CD4-positive, CD25-positive, alpha-beta regulatory T cell (primary cell): ENCODE data around the gene RDH5. TPM values are rescaled to one million over a fixed set of nuclear protein-coding genes. Genes with fewer than 3 reads are reported as not detected.

Source experiments
- ATAC-seq, 2 donors: fragments of 150-1000 bp; cut with Tn5 transposase; one replicate each; pipeline ENCODE4 v1.10.0; 2021; ENCODE audit warnings: low read depth in 2 of 2, moderate number of reproducible peaks in 2 of 2, moderate library complexity in 1 of 2
- DNase-seq, 3 donors: peaks; one replicate each; pipeline versions ENCODE4 v3.0.0 to v3.0.0-alpha.2; 2012 to 2022; ENCODE audit warnings: mixed read lengths in 1 of 3
- H3K27ac ChIP-seq: one replicate; pipeline ENCODE4 v1.7.0; 2013; ENCODE audit warnings: mild to moderate bottlenecking, low read length; ENCODE audit not compliant: insufficient read depth, poor library complexity, severe bottlenecking
- H3K27me3 ChIP-seq: one replicate; pipeline ENCODE4 v1.7.0; 2013; ENCODE audit warnings: low read length; ENCODE audit not compliant: control insufficient read depth, insufficient read depth
- H3K36me3 ChIP-seq: one replicate; pipeline ENCODE4 v1.7.0; 2013; ENCODE audit warnings: mild to moderate bottlenecking, low read length, moderate library complexity; ENCODE audit not compliant: control insufficient read depth, insufficient read depth
- H3K4me1 ChIP-seq: 2 replicates; pipeline ENCODE4 v1.7.0; 2013; ENCODE audit warnings: mild to moderate bottlenecking, low read length; ENCODE audit not compliant: insufficient read depth, control insufficient read depth, poor library complexity, severe bottlenecking
- H3K4me3 ChIP-seq: one replicate; pipeline ENCODE4 v1.7.0; 2013; ENCODE audit warnings: low read depth, mild to moderate bottlenecking, low read length, moderate library complexity
- H3K9me3 ChIP-seq, 2 experiments: 1 replicate in 1 of 2; 2 replicates in 1 of 2; pipeline ENCODE4 v1.7.0; 2013; ENCODE audit warnings: low read length in 2 of 2, mild to moderate bottlenecking in 1 of 2, moderate library complexity in 1 of 2; ENCODE audit not compliant: control insufficient read depth in 2 of 2
- H3K27ac Mint-ChIP-seq, 3 donors: one replicate each; pipeline ENCODE4 v1.8.0; 2020 to 2022; ENCODE audit warnings: mild to moderate bottlenecking in 3 of 3, mixed read lengths in 3 of 3, moderate library complexity in 2 of 3
- H3K27me3 Mint-ChIP-seq: one replicate; pipeline ENCODE4 v1.8.0; 2022; ENCODE audit warnings: mild to moderate bottlenecking, mixed read lengths
- H3K36me3 Mint-ChIP-seq: one replicate; pipeline ENCODE4 v1.8.0; 2020; ENCODE audit warnings: mixed read lengths
- H3K4me1 Mint-ChIP-seq, 4 donors: one replicate each; pipeline ENCODE4 v1.8.0; 2020 to 2022; ENCODE audit warnings: mixed read lengths in 4 of 4, mild to moderate bottlenecking in 1 of 4
- H3K4me3 Mint-ChIP-seq, 4 donors: one replicate each; pipeline ENCODE4 v1.8.0; 2020 to 2022; ENCODE audit warnings: mild to moderate bottlenecking in 4 of 4, mixed read lengths in 4 of 4, moderate library complexity in 3 of 4
- H3K9me3 Mint-ChIP-seq, 7 donors: one replicate each; pipeline ENCODE4 v1.8.0; 2020 to 2022; ENCODE audit warnings: mixed read lengths in 7 of 7, mild to moderate bottlenecking in 3 of 7, moderate library complexity in 2 of 7
- polyA plus RNA-seq, 4 donors: library from polyadenylated mRNA; unstranded; fragments of 300-500 nt; fragmentation: Illumina TruSeq; gene quantifications; one replicate each; pipeline ENCODE4 v1.2.3, GENCODE V29; 2021
- total RNA-seq: library from RNA; stranded (reverse); gene quantifications from one replicate; pipeline ENCODE4 v1.2.3, GENCODE V29; 2022

Gene RDH5
- total and polyA plus RNA-seq, 5 donors from 2014 or later = 0.94 to 10.1 (median 1.5) TPM

DNA sequence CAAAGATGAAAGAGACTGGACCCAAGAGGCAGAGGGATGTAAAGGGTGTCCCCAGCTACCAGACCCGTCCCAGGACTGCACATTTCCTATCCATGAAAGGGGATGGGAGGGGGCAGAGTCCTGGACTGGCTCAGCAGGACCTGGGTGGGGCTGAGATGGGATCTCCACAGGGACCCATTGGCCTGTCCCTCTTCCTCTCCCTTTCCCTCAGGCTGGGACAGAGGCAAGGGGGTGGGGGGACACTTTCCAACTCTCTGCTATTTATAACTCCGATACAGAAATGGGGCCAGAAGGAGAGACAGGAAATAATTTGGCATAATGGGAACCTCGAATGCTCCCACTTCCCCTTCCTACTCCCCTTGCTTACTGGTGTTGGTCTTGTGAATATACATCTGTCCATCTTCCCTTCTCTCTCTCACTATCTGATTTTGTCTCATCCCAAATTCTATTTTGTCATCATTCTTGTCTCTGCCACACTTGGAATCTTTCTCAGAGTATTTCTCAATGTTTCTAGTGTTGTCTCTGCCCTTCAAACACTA lies 11.4 kb upstream of the RDH5 start:
- peaks cover 14% of the 10 kb centered on the region for H3K27me3 ChIP-seq
- peak overlapping the region; percentile 69 for H3K4me3 ChIP-seq
- Mint-ChIP-seq H3K27me3 (peaks cover 62% of the 10 kb centered on the region), H3K4me3 (peak overlapping the region; percentile 77 to 93 (median 88)), H3K9me3 (peaks cover 0 to 3% (median 0%) of the 10 kb centered on the region in 7 donors), H3K4me1 (peaks cover 0 to 20% (median 10%) of the 10 kb centered on the region in 4 donors), H3K27ac (peak overlapping the region in 1 of 3 donors; percentile 85), H3K36me3 (no peaks in the 10 kb centered on the region)
- H3K4me1 ChIP-seq = peaks cover 19% of the 10 kb centered on the region
- DNase-seq (no peak), ATAC-seq (no peak)
- H3K36me3 ChIP-seq = no peaks in the 10 kb centered on the region
- H3K9me3 ChIP-seq = no peaks in the 10 kb centered on the region
- H3K27ac ChIP-seq = no peak overlapping the region

DNA sequence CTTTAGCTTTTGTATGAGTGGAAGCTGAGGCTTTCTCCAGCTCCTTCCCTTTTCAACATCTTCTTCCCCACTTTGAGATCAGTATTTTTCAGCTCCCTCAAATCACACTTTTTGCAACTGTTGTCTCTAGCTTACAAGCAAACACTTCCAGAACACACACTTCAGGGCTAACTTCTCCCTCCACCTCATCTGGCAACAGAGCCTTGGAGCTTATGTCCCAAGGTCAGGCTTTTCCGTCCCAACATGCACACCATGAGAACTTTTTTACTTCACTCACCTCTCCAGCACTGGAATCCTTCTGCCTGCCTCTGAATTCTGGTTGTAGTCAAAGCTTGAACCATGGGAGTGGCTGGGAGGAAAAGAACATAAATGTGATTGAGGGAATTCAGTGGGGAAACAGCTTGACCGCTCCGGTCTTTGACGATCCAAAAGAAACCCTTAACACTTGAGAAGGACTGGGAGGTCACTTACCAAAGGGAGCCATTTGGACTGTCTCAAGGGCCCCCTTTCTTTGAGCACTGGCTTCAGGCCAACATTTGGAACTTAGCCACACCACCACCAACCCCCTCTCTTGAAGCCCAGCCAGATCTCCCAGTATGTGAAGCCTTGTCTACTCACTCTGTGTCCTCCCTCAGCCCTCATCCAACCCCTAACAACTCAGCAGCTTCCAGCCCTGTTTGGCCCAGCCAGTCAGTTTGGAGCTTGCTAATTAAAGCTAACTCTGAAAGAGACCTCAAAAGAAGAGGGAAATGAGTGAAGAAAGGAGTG lies 8.2 kb upstream of the RDH5 start:
- no peak for ATAC-seq
- H3K27ac ChIP-seq = no peak overlapping the region
- H3K4me1 ChIP-seq = peaks cover 37% of the 10 kb centered on the region
- no peaks in the 10 kb centered on the region for H3K36me3 ChIP-seq
- DNase-seq = no peak
- peaks cover 0 to 3% (median 0%) of the 10 kb centered on the region in 7 donors for H3K9me3 Mint-ChIP-seq
- no peaks in the 10 kb centered on the region for H3K9me3 ChIP-seq
- peak overlapping the region in 2 of 4 donors; percentile 23 to 40 for H3K4me3 Mint-ChIP-seq
- peaks cover 9% of the 10 kb centered on the region for H3K27me3 ChIP-seq
- peaks cover 8 to 35% (median 21%) of the 10 kb centered on the region in 4 donors for H3K4me1 Mint-ChIP-seq
- peak overlapping the region in 2 of 3 donors; percentile 64 to 72 for H3K27ac Mint-ChIP-seq
- H3K36me3 Mint-ChIP-seq = peaks cover 4% of the 10 kb centered on the region
- no peak overlapping the region for H3K4me3 ChIP-seq
- H3K27me3 Mint-ChIP-seq = peaks cover 41% of the 10 kb centered on the region

DNA sequence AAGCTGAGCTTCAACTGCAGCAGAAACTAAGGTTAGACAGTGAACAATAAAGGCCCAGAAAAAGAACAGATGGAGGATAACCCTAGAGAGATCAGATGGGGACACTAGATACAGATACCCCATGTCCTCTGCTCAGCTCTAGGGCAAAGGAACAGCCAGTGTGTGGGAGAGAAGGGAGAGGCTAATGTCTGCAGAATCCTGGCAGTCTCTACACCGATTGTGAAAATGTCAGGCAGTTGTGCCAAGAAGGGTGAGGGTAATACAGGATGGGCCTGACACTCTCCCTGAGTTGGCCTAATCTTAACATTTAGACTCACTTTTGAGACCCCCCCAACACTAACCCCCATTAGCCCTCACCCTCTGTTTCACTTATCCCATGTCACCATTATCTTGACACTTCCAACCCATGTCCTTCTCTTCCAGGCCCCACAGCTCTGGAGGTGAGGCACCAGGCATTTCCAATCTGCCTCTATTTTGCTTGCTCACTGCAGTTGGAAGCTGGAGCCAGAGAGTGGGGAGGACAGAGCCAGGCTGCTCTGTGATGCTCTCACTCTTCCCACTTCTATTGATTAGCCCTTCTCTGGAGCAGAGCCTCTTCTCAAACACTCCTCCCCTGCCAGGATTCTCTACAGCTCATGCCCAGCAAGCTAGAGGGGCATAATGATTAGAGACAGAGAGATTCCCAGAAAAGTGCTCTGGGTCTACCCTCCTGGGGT lies 7.3 kb upstream of the RDH5 start:
- peak overlapping the region in 1 of 4 donors; percentile 86 for H3K4me3 Mint-ChIP-seq
- peaks cover 8 to 40% (median 28%) of the 10 kb centered on the region in 4 donors for H3K4me1 Mint-ChIP-seq
- Histone ChIP-seq H3K27me3 (peaks cover 7% of the 10 kb centered on the region), H3K4me3 (no peak overlapping the region), H3K9me3 (no peaks in the 10 kb centered on the region), H3K27ac (no peak overlapping the region), H3K36me3 (no peaks in the 10 kb centered on the region), H3K4me1 (peaks cover 39% of the 10 kb centered on the region)
- peaks cover 0 to 3% (median 0%) of the 10 kb centered on the region in 7 donors for H3K9me3 Mint-ChIP-seq
- H3K36me3 Mint-ChIP-seq = peaks cover 4% of the 10 kb centered on the region
- DNase-seq (no peak), ATAC-seq (no peak)
- peaks cover 35% of the 10 kb centered on the region for H3K27me3 Mint-ChIP-seq
- H3K27ac Mint-ChIP-seq = no peak overlapping the region

DNA sequence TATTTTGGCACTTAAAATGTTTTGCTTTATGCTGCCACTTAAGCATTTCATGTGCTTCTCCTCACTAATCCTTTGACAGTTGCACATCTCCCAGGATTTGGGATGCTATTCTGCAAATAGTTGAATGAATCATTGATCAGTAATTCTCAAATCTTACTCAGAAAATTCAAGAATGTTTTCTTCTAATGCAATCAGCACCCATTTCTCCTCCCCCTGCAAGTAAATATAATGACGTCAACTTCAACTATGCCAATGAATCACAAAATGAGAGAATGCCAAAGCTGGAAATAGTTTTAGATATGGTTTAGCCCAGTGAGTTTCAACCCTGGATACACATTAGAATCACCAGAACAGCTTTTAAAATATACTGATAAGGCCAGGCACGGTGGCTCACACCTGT lies 6.5 kb upstream of the RDH5 start:
- DNase-seq (no peak), ATAC-seq (no peak)
- Histone ChIP-seq H3K27ac (no peak overlapping the region), H3K4me3 (no peak overlapping the region), H3K4me1 (peaks cover 39% of the 10 kb centered on the region), H3K27me3 (peaks cover 5% of the 10 kb centered on the region), H3K9me3 (no peaks in the 10 kb centered on the region), H3K36me3 (peaks cover 2% of the 10 kb centered on the region)
- peaks cover 7% of the 10 kb centered on the region for H3K36me3 Mint-ChIP-seq
- peaks cover 8 to 40% (median 29%) of the 10 kb centered on the region in 4 donors for H3K4me1 Mint-ChIP-seq
- H3K4me3 Mint-ChIP-seq = peak overlapping the region in 2 of 4 donors; percentile 23 to 86
- peaks cover 0 to 3% (median 0%) of the 10 kb centered on the region in 7 donors for H3K9me3 Mint-ChIP-seq
- H3K27ac Mint-ChIP-seq = no peak overlapping the region
- H3K27me3 Mint-ChIP-seq = peaks cover 27% of the 10 kb centered on the region

DNA sequence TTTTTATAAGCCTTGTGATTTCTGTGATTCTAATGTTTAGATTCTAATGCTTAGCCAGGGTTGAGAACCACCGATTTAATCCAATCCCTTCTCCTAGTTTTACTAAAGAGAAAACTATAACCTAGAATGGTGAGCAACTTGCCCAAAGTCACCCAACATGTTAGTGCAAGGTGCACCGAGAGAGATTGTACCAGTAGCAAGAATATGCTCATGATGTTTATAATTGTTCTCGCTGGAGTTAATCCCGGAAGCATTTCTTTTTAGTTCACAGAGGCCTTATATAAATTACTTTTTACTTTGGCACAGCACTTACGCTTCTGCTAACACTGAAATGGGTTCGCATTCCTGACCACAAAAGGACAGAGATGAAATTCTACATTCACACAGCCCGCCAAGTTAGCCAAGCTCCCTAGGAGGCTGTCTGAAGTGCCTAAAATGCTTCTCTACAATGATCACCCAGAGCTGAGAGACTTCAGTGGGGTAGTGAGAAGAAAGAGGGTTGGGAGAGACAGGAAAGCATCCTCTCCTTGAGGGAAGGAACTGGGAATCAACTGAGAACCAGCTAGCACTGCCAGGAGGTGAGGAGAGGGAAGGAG lies 4.9 kb upstream of the RDH5 start:
- Mint-ChIP-seq H3K4me3 (peak overlapping the region; percentile 95 to 98 (median 96)), H3K36me3 (peaks cover 7% of the 10 kb centered on the region), H3K27ac (peak overlapping the region in 2 of 3 donors; percentile 97 to 98), H3K27me3 (peaks cover 12% of the 10 kb centered on the region), H3K4me1 (peaks cover 8 to 41% (median 25%) of the 10 kb centered on the region in 4 donors), H3K9me3 (peaks cover 0 to 3% (median 0%) of the 10 kb centered on the region in 7 donors)
- H3K9me3 ChIP-seq = no peaks in the 10 kb centered on the region
- ATAC-seq (no peak), DNase-seq (no peak)
- H3K27ac ChIP-seq = peak overlapping the region; percentile 95
- peak overlapping the region; percentile 80 for H3K4me3 ChIP-seq
- peaks cover 18% of the 10 kb centered on the region for H3K36me3 ChIP-seq
- H3K27me3 ChIP-seq = no peaks in the 10 kb centered on the region
- H3K4me1 ChIP-seq = peaks cover 37% of the 10 kb centered on the region

DNA sequence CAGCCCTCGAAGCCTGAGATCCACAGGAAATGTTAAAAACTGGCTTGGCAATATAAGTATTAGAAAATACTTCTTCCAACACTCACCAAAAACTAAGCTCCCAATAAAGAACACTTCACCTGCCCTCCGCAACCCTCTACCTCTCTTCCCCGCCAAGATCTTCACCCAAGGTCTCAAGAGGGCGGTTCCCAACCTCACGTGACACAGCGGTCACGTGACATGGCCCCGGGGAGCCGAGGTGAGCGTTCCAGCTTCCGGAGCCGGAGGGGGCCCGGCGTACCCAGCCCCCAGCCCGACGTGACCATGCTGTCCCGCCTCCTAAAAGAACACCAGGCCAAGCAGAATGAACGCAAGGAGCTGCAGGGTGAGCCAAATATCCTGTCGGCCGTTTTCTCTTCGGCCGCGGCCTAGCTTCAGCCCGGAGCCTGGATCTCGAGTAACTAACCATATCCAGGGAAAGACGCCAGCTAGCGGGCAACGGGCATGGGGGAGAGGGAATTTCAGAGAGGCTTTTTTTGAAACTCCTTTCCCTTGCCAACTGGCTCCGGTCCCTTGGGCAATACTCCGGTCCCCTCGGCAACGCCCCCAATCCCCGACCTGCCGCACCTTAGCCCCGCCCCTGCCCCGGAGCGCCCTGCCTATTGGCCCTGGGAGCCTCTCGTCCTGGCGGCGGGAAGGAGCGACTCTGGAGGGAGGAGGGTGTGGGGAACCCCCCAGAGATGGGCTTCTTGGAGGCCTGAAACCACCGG lies 4.2 kb upstream of the RDH5 start, which contains the start of gene BLOC1S1:
Gene BLOC1S1 (plus strand): TSS at position 214 of the 749 bp plus-strand sequence. CDS start 6 bp downstream, at position 220.
- Mint-ChIP-seq H3K4me1 (peaks cover 8 to 41% (median 25%) of the 10 kb centered on the region in 4 donors), H3K27me3 (peaks cover 7% of the 10 kb centered on the region), H3K27ac (peak within 1 kb of the TSS; percentile 97 to 98 (median 98)), H3K36me3 (peaks cover 7% of the 10 kb centered on the region), H3K4me3 (peak within 1 kb of the TSS; percentile 95 to 98 (median 96)), H3K9me3 (peaks cover 0 to 3% (median 0%) of the 10 kb centered on the region in 7 donors)
- DNase-seq = peak; percentile 90 to 96 (median 93)
- peaks cover 37% of the 10 kb centered on the region for H3K4me1 ChIP-seq
- no peaks in the 10 kb centered on the region for H3K27me3 ChIP-seq
- peak within 1 kb of the TSS; percentile 95 for H3K27ac ChIP-seq
- ATAC-seq = peak; percentile 90 to 91
- H3K9me3 ChIP-seq = no peaks in the 10 kb centered on the region
- peak within 1 kb of the TSS; percentile 91 for H3K4me3 ChIP-seq
- peaks cover 20% of the 10 kb centered on the region for H3K36me3 ChIP-seq
